ENCODE results near the gene ISL1. TPM values are rescaled to one million over a fixed set of nuclear protein-coding genes. Genes with fewer than 3 reads are reported as not detected.

The ISL1 gene
- total RNA-seq, 1 donor from 2014 or later: not detected

- DNase-seq (ENCODE audit: low spot score): no peak
- intact Hi-C loops (cut with DNase I): no loop called here
Observed at GRCh38 chr5:51385216-51385615, 2.0 kb downstream of the ISL1 start.

GRCh38 chr5:51386916-51387883 lies 4.0 kb downstream of the ISL1 start:
- DNase-seq (ENCODE audit: low spot score): no peak
- intact Hi-C loops (cut with DNase I): no loop called here

GRCh38 chr5:51387884-51388275 lies 4.6 kb downstream of the ISL1 start:
- intact Hi-C loops (cut with DNase I): no loop called here

GRCh38 chr5:51388488-51389287 lies 5.4 kb downstream of the ISL1 start:
- intact Hi-C loops (cut with DNase I): no loop called here
- DNase-seq (ENCODE audit: low spot score): no peak

More at GRCh38 chr5:51387884-51388275, 4.6 kb downstream of the ISL1 start:
- no peak for DNase-seq (ENCODE audit: low spot score)

GRCh38 chr5:51389288-51389576 lies 6.0 kb downstream of the ISL1 start:
- DNase-seq (ENCODE audit: low spot score): no peak
- intact Hi-C loops (cut with DNase I): no loop called here

GRCh38 chr5:51389577-51390463 lies 6.6 kb downstream of the ISL1 start:
- intact Hi-C loops (cut with DNase I): no loop called here
- DNase-seq (ENCODE audit: low spot score): no peak

GRCh38 chr5:51391175-51391574 lies 7.9 kb downstream of the ISL1 start:
- DNase-seq (ENCODE audit: low spot score): no peak
- intact Hi-C loops (cut with DNase I): no loop called here

GRCh38 chr5:51392689-51393199 lies 9.5 kb downstream of the ISL1 start:
- no peak for DNase-seq (ENCODE audit: low spot score)
- intact Hi-C loops (cut with DNase I): no loop called here

GRCh38 chr5:51394609-51395008 lies 11.4 kb downstream of the ISL1 start:
- intact Hi-C loops (cut with DNase I): no loop called here

GRCh38 chr5:51395245-51395644 lies 12.0 kb downstream of the ISL1 start:
- intact Hi-C loops (cut with DNase I): no loop called here

More at GRCh38 chr5:51394609-51395008, 11.4 kb downstream of the ISL1 start:
- no peak for DNase-seq (ENCODE audit: low spot score)

GRCh38 chr5:51395666-51396356 lies 12.6 kb downstream of the ISL1 start:
- DNase-seq (ENCODE audit: low spot score): no peak
- intact Hi-C loops (cut with DNase I): no loop called here

More at GRCh38 chr5:51395245-51395644, 12.0 kb downstream of the ISL1 start:
- DNase-seq (ENCODE audit: low spot score): no peak

- intact Hi-C loops (cut with DNase I): no loop called here
- no peak for DNase-seq (ENCODE audit: low spot score)
Observed at GRCh38 chr5:51396797-51397196, 13.5 kb downstream of the ISL1 start.

GRCh38 chr5:51397996-51398395 lies 14.7 kb downstream of the ISL1 start:
- intact Hi-C loops (cut with DNase I): no loop called here
- DNase-seq (ENCODE audit: low spot score): no peak

GRCh38 chr5:51398875-51399642 lies 15.8 kb downstream of the ISL1 start:
- no peak for DNase-seq (ENCODE audit: low spot score)
- intact Hi-C loops (cut with DNase I): no loop called here

- intact Hi-C loops (cut with DNase I): no loop called here
- no peak for DNase-seq (ENCODE audit: low spot score)
Observed at GRCh38 chr5:51399643-51400006, 16.4 kb downstream of the ISL1 start.

- no peak for DNase-seq (ENCODE audit: low spot score)
- intact Hi-C loops (cut with DNase I): no loop called here
Observed at GRCh38 chr5:51404255-51404654, 21.0 kb downstream of the ISL1 start.

GRCh38 chr5:51411921-51412325 lies 28.7 kb downstream of the ISL1 start:
- intact Hi-C loops (cut with DNase I): no loop called here
- DNase-seq (ENCODE audit: low spot score): no peak

- intact Hi-C loops (cut with DNase I): no loop called here
- no peak for DNase-seq (ENCODE audit: low spot score)
Observed at GRCh38 chr5:51414516-51414915, 31.3 kb downstream of the ISL1 start.

Data from cardiac septum (tissue), 1 donor.